Colonic mucosa (tissue), 4 donors: ENCODE results near the gene CDC45. TPM values are rescaled to one million over a fixed set of nuclear protein-coding genes. Genes with fewer than 3 reads are reported as not detected.

Source experiments
- DNase-seq: peaks from one replicate; pipeline ENCODE4 v3.0.0-alpha.2; 2020
- H3K27ac ChIP-seq: fragments of 200-600 bp; one replicate; pipeline ENCODE4 v1.8.0; 2021
- H3K27me3 ChIP-seq: fragments of 200-600 bp; one replicate; pipeline ENCODE4 v1.8.0; 2021
- H3K36me3 ChIP-seq: fragments of 200-600 bp; one replicate; pipeline ENCODE4 v1.8.0; 2021
- H3K4me1 ChIP-seq: fragments of 200-600 bp; one replicate; pipeline ENCODE4 v1.8.0; 2021; ENCODE audit warnings: mild to moderate bottlenecking
- H3K4me3 ChIP-seq: fragments of 200-600 bp; one replicate; pipeline ENCODE4 v1.8.0; 2021
- H3K9ac ChIP-seq, 2 donors: one replicate each; pipeline ENCODE4 v1.7.0; 2013; ENCODE audit warnings: control low read depth in 2 of 2, low read depth in 2 of 2, low read length in 2 of 2
- H3K9me3 ChIP-seq: fragments of 200-600 bp; one replicate; pipeline ENCODE4 v1.8.0; 2021
- intact Hi-C: fragments of 100-400 bp; cut with DNase I; formaldehyde crosslinking; loops from one replicate; pipeline ENCODE4 v1.14.1; 2022
- total RNA-seq, 2 donors: library from RNA; stranded (reverse); fragmentation: NEBNext Ultra II Directional in 1 of 2; extraction: Animal tissue kit (Norgen Biotek cat#: 25700) in 1 of 2; gene quantifications; one replicate each; pipeline ENCODE4 v1.2.1, GENCODE V29; 2021
- TF ChIP-seq, protein P1 (sequence below): fragments of 200-600 bp; IDR thresholded peaks from one replicate; pipeline ENCODE4 v1.8.0; 2022; ENCODE audit warnings: antibody characterized with exemption, mild to moderate bottlenecking
- donor health status: healthy.
- donor health status: DM: no; HTN: no; CAD: no.
- donor health status: DM: no; HTN: no; CAD: no.

Gene CDC45
- total RNA-seq, 2 donors from 2014 or later: 5.1 to 35.9 TPM

- TF ChIP-seq, protein P1, sequence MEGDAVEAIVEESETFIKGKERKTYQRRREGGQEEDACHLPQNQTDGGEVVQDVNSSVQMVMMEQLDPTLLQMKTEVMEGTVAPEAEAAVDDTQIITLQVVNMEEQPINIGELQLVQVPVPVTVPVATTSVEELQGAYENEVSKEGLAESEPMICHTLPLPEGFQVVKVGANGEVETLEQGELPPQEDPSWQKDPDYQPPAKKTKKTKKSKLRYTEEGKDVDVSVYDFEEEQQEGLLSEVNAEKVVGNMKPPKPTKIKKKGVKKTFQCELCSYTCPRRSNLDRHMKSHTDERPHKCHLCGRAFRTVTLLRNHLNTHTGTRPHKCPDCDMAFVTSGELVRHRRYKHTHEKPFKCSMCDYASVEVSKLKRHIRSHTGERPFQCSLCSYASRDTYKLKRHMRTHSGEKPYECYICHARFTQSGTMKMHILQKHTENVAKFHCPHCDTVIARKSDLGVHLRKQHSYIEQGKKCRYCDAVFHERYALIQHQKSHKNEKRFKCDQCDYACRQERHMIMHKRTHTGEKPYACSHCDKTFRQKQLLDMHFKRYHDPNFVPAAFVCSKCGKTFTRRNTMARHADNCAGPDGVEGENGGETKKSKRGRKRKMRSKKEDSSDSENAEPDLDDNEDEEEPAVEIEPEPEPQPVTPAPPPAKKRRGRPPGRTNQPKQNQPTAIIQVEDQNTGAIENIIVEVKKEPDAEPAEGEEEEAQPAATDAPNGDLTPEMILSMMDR: no peak
- no peak for DNase-seq
- Histone ChIP-seq H3K4me3 (no peak overlapping the region), H3K9me3 (no peaks in the 10 kb centered on the region), H3K27ac (no peak overlapping the region), H3K4me1 (no peaks in the 10 kb centered on the region), H3K9ac (no peak overlapping the region), H3K36me3 (no peaks in the 10 kb centered on the region), H3K27me3 (no peaks in the 10 kb centered on the region)
- intact Hi-C loops: no loop called here
Measured at GRCh38 chr22:19499236-19499879, 19.6 kb downstream of the CDC45 start.

DNA sequence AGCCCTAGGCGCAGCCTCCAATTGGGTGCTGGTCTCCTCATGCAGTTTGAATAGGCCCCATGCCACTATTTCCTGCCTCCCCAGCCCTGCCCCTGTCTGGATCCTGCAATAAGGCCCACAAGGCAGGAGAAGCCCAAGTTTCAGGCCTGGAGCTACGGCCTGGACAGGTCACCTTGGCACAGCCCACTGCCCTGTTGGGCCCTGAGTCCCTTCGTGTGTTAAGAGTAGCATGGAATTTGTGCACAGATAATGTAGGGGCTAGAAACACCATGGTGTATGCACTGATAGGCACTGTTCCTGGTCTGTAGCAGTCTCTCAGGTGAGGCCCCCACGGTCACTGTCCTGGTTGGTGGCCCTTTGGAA lies 20.1 kb downstream of the CDC45 start:
- TF ChIP-seq, protein P1: no peak
- no peak for DNase-seq
- H3K36me3 ChIP-seq: no peaks in the 10 kb centered on the region
- H3K9me3 ChIP-seq: no peaks in the 10 kb centered on the region
- H3K4me3 ChIP-seq: no peak overlapping the region
- H3K27me3 ChIP-seq: no peaks in the 10 kb centered on the region
- H3K9ac ChIP-seq: no peak overlapping the region
- intact Hi-C loops: no loop called here
- no peak overlapping the region for H3K27ac ChIP-seq
- H3K4me1 ChIP-seq: no peaks in the 10 kb centered on the region

DNA sequence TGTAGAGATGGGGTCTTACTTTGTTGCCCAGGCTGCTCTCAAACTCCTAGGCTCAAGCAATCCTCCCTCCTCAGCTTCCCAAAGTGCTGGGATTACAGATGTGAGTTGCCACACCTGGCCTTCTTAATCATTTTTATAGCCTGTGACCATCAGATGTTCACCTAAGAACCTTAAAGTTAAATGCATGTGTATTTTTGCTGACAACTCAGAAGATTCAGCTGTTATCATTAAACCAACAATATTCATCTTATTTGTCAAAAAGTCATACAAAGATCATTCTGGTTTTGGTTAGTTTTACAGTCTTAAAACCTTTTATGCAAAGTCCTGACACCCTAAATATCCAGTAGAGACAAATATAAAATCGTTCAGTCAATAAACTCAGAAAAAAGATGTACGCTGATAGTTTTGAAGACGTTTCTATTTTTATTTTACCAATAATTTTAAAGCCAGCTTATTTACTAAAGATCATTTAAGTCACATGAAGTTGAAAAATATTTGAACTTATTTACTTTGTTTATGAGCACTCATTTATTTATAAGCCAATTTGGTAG lies 22.3 kb downstream of the CDC45 start:
- H3K4me3 ChIP-seq: no peak overlapping the region
- no peaks in the 10 kb centered on the region for H3K27me3 ChIP-seq
- intact Hi-C loops: no loop called here
- H3K4me1 ChIP-seq: no peaks in the 10 kb centered on the region
- no peaks in the 10 kb centered on the region for H3K9me3 ChIP-seq
- TF ChIP-seq, protein P1: no peak
- no peaks in the 10 kb centered on the region for H3K36me3 ChIP-seq
- H3K27ac ChIP-seq: no peak overlapping the region
- H3K9ac ChIP-seq: no peak overlapping the region
- DNase-seq: no peak

GRCh38 chr22:19503367-19503766 lies 23.6 kb downstream of the CDC45 start:
- Histone ChIP-seq H3K4me3 (no peak overlapping the region), H3K36me3 (no peaks in the 10 kb centered on the region), H3K4me1 (no peaks in the 10 kb centered on the region), H3K9me3 (no peaks in the 10 kb centered on the region), H3K9ac (no peak overlapping the region), H3K27me3 (no peaks in the 10 kb centered on the region), H3K27ac (no peak overlapping the region)
- TF ChIP-seq, protein P1: no peak
- no peak for DNase-seq
- intact Hi-C loops: no loop called here

DNA sequence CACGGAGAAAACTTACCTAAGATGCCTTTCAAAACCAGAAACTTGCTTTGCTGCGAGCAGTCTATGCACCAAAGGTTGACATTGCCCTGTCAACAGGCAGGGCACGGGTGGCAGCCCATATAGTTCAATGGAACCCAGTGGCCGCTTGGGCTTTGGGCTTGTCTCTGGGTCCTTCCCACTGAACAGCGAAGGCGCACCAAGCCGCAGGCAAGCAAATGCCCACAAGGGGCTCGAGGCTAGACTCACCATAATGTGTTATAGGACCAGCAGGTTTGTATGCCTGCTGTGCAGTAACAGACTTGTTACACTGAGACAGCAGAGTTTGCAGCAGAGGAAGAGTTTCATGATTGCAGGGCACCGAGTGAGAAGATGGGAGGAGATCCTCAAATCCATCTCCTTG lies 24.1 kb downstream of the CDC45 start:
- Histone ChIP-seq H3K4me1 (no peaks in the 10 kb centered on the region), H3K9ac (no peak overlapping the region), H3K4me3 (no peak overlapping the region), H3K36me3 (no peaks in the 10 kb centered on the region), H3K9me3 (no peaks in the 10 kb centered on the region), H3K27me3 (no peaks in the 10 kb centered on the region), H3K27ac (no peak overlapping the region)
- no peak for DNase-seq
- TF ChIP-seq, protein P1: no peak
- intact Hi-C loops: no loop called here
